MCF 10A (cell line): ENCODE measurements around the gene GPSM1. TPM values are rescaled to one million over a fixed set of nuclear protein-coding genes. Genes with fewer than 3 reads are reported as not detected.

ENCODE experiments used
- BruUV-seq: library from RNA; stranded (reverse); fragments of 400-500 nt; replicated peaks from 2 replicates; lab custom pipeline; 2021; lab: Mats Ljungman, UMichigan
- CTCF ChIA-PET: fragments of 300-600 bp; sonication (Branson Sonifier 250); formaldehyde crosslinking; extraction: SDS; loops from one replicate; lab custom pipeline; 2021; ENCODE audit warnings: antibody characterized with exemption, inconsistent platforms; lab: Yijun Ruan, JAX
- POLR2A ChIA-PET: fragments of 300-600, 350-650 bp; sonication (Branson Sonifier 250); formaldehyde crosslinking; extraction: SDS; loops from one replicate; lab custom pipeline; 2020; ENCODE audit warnings: antibody characterized with exemption, inconsistent platforms; lab: Yijun Ruan, JAX
- DNase-seq: peaks from one replicate; pipeline ENCODE4 v3.0.0-alpha.2; 2018; ENCODE audit not compliant: unreplicated experiment
- H3K27ac Mint-ChIP-seq: one replicate; pipeline ENCODE4 v1.8.0; 2022; ENCODE audit warnings: mild to moderate bottlenecking, low read depth, mixed read lengths; ENCODE audit not compliant: unreplicated experiment
- H3K27me3 Mint-ChIP-seq: one replicate; pipeline ENCODE4 v1.8.0; 2022; ENCODE audit warnings: mixed read lengths; ENCODE audit not compliant: insufficient read depth, unreplicated experiment
- H3K36me3 Mint-ChIP-seq: one replicate; pipeline ENCODE4 v1.8.0; 2022; ENCODE audit warnings: mild to moderate bottlenecking, moderate library complexity, mixed read lengths; ENCODE audit not compliant: insufficient read depth, unreplicated experiment
- H3K4me1 Mint-ChIP-seq: one replicate; pipeline ENCODE4 v1.8.0; 2022; ENCODE audit warnings: mixed read lengths; ENCODE audit not compliant: insufficient read depth, unreplicated experiment
- H3K4me3 Mint-ChIP-seq: one replicate; pipeline ENCODE4 v1.8.0; 2022; ENCODE audit warnings: mild to moderate bottlenecking, moderate library complexity, mixed read lengths; ENCODE audit not compliant: unreplicated experiment
- H3K9me3 Mint-ChIP-seq: one replicate; pipeline ENCODE4 v1.8.0; 2022; ENCODE audit warnings: mixed read lengths; ENCODE audit not compliant: unreplicated experiment
- intact Hi-C: fragments of 100-400 bp; cut with micrococcal nuclease; formaldehyde crosslinking; loops from 2 replicates; pipeline ENCODE4 v1.14.1; 2022
- total RNA-seq: library from RNA; stranded (reverse); gene quantifications from 2 replicates; pipeline ENCODE4 v1.2.3, GENCODE V29; 2022
- TF ChIP-seq, protein P1 (sequence below): fragments of 200-600 bp; IDR thresholded peaks from one replicate; pipeline ENCODE4 v1.8.0; 2022; ENCODE audit warnings: antibody characterized with exemption, mild to moderate bottlenecking; ENCODE audit not compliant: unreplicated experiment

GPSM1 gene
- total RNA-seq, 1 experiment from 2014 or later = 15.5 TPM

- BruUV-seq = no TSS peak
These were observed 39.2 kb upstream of the GPSM1 start for GRCh38 chr9:136287960-136288753.

DNA sequence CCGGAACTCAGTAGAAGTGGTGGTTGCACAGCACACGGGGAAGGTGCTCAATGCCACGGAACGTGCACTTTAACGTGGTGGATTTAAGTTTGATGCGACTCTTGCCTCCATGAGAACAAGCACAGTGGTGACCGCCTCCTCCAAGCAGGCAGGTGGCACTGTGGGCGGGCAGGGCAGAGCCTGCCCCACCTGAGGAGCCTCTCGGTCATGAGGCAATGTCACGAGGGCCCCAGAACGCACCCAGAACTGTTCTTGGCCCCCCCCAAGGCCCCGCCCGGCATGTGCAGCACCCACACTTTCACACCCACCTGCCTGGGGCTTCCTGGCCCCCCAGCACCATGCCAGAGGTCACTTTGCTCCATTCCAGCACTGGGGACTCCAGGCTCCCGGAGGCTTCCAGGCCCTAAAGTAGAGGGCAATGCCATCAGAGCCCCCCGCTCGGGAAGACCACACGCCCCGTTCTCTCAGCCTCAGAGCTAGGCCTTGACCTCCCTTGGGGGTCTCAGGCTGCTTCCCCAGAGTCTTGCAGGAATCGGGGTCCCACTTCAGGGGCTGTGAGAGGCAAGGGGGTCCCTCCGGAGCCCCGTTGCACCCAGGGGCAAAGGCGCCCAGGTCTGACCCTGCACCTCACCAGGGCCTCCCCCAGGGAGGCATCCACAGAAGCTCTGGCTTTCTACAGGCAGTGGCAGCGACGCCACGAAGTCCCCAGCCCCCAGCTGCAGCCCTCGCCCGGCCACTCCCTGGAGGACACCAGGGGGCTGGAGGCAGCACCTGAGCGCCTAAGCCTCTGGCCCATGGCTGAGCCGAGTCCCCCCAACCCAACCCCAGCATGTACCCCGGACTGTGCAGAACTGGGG, 37.5 kb upstream of the GPSM1 start:
- TF ChIP-seq, protein P1, sequence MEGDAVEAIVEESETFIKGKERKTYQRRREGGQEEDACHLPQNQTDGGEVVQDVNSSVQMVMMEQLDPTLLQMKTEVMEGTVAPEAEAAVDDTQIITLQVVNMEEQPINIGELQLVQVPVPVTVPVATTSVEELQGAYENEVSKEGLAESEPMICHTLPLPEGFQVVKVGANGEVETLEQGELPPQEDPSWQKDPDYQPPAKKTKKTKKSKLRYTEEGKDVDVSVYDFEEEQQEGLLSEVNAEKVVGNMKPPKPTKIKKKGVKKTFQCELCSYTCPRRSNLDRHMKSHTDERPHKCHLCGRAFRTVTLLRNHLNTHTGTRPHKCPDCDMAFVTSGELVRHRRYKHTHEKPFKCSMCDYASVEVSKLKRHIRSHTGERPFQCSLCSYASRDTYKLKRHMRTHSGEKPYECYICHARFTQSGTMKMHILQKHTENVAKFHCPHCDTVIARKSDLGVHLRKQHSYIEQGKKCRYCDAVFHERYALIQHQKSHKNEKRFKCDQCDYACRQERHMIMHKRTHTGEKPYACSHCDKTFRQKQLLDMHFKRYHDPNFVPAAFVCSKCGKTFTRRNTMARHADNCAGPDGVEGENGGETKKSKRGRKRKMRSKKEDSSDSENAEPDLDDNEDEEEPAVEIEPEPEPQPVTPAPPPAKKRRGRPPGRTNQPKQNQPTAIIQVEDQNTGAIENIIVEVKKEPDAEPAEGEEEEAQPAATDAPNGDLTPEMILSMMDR = no peak
- ChIA-PET POLR2A (no interaction called here), CTCF (interaction anchor here (0.6 to 0.9 kb wide), 2 partner anchors 119 to 137 kb away, joined by 3 read pairs; no protein-coding TSS in a partner anchor)
- H3K4me1 Mint-ChIP-seq = no peaks in the 10 kb centered on the region
- BruUV-seq = no TSS peak
- no peak for DNase-seq
- H3K4me3 Mint-ChIP-seq = no peak overlapping the region
- H3K36me3 Mint-ChIP-seq = no peaks in the 10 kb centered on the region
- intact Hi-C loops = loop anchor here (10.0 kb wide), 1 partner anchor 145 kb away; no protein-coding TSS in a partner anchor
- no peaks in the 10 kb centered on the region for H3K9me3 Mint-ChIP-seq
- H3K27me3 Mint-ChIP-seq = peaks cover 20% of the 10 kb centered on the region
- H3K27ac Mint-ChIP-seq = no peak overlapping the region

More at GRCh38 chr9:136287960-136288753, 39.2 kb upstream of the GPSM1 start:
- H3K27ac Mint-ChIP-seq = no peak overlapping the region
- TF ChIP-seq, protein P1 = no peak
- DNase-seq = no peak
- intact Hi-C loops = loop anchor here (10.0 kb wide), 1 partner anchor 143 kb away; no protein-coding TSS in a partner anchor
- CTCF ChIA-PET = interaction anchor here (0.6 kb wide), 1 partner anchor 35 kb away, joined by 3 read pairs; no protein-coding TSS in a partner anchor
- POLR2A ChIA-PET = interaction anchor here (1.3 kb wide), 1 partner anchor 9 kb away, joined by 3 read pairs; no protein-coding TSS in a partner anchor
- no peaks in the 10 kb centered on the region for H3K9me3 Mint-ChIP-seq
- no peaks in the 10 kb centered on the region for H3K36me3 Mint-ChIP-seq
- peaks cover 20% of the 10 kb centered on the region for H3K27me3 Mint-ChIP-seq
- no peak overlapping the region for H3K4me3 Mint-ChIP-seq
- no peaks in the 10 kb centered on the region for H3K4me1 Mint-ChIP-seq

DNA sequence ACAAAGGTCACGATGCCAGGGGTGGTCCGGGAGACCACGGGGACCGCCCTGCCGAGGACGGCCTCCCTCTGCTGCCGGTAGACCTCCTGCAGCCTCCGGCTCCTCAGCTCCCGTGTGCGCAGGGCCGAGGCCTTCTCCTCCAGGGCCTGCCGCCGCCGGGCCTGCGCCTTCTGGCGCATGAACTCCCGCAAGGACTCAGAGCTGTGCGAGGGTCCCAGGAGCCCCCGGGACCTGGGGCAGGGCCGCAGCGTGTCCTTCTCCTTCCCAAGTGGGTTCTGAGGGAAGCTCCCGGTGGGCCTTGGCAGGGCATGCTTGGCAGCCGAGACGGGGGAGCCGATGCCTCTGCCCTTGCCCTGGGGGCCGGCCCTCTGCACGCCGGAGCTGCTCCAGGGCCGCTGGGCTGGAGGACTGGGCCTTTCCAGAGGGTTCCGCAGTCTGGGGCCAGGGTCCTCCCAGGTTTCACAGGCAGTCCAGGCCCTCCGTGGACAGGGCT, 36.8 kb upstream of the GPSM1 start:
- H3K36me3 Mint-ChIP-seq = no peaks in the 10 kb centered on the region
- H3K9me3 Mint-ChIP-seq = no peaks in the 10 kb centered on the region
- ChIA-PET CTCF (interaction anchor here (0.6 to 0.9 kb wide), 2 partner anchors 120 to 138 kb away, joined by 3 read pairs; no protein-coding TSS in a partner anchor), POLR2A (no interaction called here)
- TF ChIP-seq, protein P1 = no peak
- peaks cover 20% of the 10 kb centered on the region for H3K27me3 Mint-ChIP-seq
- intact Hi-C loops = no loop called here
- BruUV-seq = no TSS peak
- H3K27ac Mint-ChIP-seq = no peak overlapping the region
- H3K4me3 Mint-ChIP-seq = no peak overlapping the region
- H3K4me1 Mint-ChIP-seq = no peaks in the 10 kb centered on the region
- DNase-seq = no peak
